GM19452 (cell line): ENCODE data around the gene NRG2.

Source experiments
- ATAC-seq: cut with Tn5 transposase; IDR thresholded peaks from one replicate; pipeline ENCODE4 v1.9.1; 2021; ENCODE audit not compliant: unreplicated experiment

NRG2 gene

GRCh38 chr5:139975306-139975705 lies 67.8 kb downstream of the NRG2 start:
- ATAC-seq: no peak

- no peak for ATAC-seq
These were observed 68.4 kb downstream of the NRG2 start for GRCh38 chr5:139974661-139975060.

- no peak for ATAC-seq
These were observed 71.8 kb downstream of the NRG2 start for GRCh38 chr5:139971202-139971725.

- no peak for ATAC-seq
These were observed 73.8 kb downstream of the NRG2 start for GRCh38 chr5:139969318-139969717.

- ATAC-seq: peak; percentile 93
These were observed 74.4 kb downstream of the NRG2 start for GRCh38 chr5:139968547-139969261.

DNA sequence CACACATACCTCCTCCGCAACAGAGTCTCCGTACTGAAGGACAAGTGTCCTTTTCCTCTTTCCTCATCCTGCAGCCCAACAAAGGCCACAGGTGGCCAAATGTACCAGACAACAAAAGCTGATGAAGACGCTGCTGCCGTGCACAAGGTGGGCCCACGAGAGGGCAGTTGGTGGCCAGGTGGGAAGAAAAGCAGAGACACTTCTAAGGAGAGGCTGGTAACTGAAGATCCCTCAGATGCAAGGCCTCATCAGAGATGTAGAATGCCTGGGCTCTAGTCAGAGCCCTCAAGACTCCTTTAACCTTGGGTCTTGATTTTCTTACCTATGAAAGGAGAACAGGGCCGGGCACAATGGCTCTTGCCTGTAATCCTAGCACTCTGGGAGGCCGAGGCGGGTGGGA lies 75.7 kb downstream of the NRG2 start:
- no peak for ATAC-seq

- ATAC-seq: no peak
These were observed 76.2 kb downstream of the NRG2 start for GRCh38 chr5:139966856-139967255.

DNA sequence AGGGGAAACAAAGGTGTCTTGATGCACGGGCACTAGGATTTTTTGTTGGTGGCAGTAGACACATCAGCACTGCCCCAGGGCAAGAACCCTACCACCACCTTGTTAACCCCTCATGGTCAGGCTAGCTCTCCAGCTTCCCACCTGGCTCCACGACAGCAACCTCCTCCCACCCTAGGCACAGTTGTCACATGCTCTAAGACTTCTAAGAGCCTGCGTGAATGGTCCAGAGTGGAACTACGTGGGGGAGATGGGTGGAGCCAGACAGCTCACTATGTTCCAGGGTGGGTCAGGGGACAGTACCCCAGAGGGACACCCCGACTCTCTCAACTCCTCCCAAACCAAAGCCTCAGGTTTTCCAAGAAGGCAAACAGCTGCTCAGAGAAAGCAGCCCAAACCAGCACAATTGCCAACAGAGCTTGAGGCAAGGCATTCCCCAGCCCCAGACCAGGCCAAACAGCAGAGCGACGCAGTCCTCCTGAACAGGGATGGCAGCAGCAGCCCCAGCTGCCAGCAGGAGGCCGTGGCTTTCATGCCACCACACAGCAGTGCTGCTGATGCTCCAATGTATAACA lies 78.0 kb downstream of the NRG2 start:
- ATAC-seq: no peak

GRCh38 chr5:139964266-139964993 lies 78.7 kb downstream of the NRG2 start:
- ATAC-seq: no peak

GRCh38 chr5:139962445-139962844 lies 80.7 kb downstream of the NRG2 start:
- no peak for ATAC-seq

GRCh38 chr5:139961435-139962157 lies 81.5 kb downstream of the NRG2 start:
- ATAC-seq: no peak

- ATAC-seq: peak; percentile 73
These were observed 82.2 kb downstream of the NRG2 start for GRCh38 chr5:139960723-139961383.

DNA sequence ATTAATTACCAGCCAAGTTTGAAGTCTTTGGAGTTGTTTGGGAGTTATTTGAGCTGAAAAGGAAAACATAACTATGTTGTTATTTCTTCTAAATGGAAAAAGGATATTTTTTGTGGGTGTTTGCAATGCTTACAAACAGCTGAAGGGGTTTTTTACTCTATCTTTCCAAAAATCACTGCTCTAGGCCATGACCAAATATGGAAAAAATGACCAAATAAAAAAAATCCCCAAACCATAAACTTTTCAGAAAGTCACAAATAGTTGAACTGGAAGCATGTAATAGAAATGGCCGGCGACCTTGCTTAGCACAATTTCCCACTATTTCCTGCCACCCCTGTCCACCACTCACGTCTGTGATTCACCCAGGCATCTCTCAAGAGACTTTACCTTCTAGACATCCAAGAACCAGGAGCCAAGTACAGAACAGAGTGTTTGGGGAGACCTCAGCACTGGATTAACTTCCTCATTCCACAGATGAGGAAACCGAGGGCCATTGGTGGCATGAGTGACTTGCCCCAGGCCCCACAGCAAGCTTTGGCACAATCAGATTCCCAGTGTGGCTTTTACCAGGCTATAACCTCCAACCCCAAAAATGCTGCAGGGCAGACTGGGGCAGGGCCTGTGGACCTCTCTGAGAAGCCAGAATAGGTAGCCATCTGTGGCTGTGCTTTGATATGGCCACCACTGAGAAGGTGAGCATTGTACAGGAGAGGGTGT lies 84.5 kb downstream of the NRG2 start:
- no peak for ATAC-seq

DNA sequence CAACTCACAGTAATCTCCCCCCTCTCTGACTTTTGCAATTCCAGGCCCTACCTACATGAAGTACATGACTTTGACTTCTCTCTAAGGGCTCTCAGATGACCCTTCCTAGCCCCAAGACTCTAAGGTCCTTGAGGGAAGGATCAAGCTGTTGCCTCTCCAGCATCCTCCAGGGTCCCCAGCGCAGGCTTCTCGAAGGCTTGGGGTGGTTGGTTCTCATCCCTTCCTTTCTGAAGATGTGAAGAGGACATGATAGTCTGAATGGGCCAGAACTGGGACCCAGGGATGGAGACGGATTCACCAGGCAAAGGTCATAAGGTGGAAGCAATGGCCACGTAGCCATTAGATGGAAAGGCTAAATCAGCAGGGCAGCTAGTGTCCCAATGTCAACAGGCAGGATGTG lies 86.8 kb downstream of the NRG2 start:
- no peak for ATAC-seq

DNA sequence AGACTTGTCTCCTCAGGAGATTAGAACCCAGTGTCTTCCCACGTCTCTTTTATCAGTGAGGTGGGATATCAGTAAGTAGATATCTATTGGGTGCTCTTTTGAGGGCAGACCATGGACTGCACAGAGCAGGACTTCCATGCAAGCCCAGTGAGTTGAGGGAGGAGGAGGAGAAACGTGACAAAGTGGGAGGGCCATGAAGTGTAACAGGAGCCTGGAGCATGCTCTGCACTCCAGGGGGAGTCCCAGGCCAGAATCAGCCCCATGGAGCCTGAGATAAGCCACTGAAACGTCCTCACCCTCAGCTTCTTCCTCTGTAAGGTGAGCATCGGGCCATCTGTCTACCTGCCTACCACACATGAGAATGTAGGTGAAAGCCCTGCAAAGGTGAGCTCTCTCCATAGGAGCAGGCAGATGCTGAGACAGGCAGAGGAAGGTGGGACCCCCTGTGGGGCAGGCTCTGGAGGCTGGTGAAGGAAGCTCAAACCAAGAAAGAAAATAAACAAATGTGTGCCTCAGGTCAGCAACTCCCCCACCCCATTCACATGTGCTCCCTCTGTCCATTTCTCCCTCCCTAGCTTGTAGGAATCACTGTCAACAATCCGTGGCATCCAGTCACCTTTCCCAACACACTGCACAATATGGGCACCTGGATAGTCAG lies 87.4 kb downstream of the NRG2 start:
- no peak for ATAC-seq

- ATAC-seq: no peak
These were observed 88.0 kb downstream of the NRG2 start for GRCh38 chr5:139955053-139955605.

- ATAC-seq: no peak
These were observed 88.6 kb downstream of the NRG2 start for GRCh38 chr5:139954462-139954861.

DNA sequence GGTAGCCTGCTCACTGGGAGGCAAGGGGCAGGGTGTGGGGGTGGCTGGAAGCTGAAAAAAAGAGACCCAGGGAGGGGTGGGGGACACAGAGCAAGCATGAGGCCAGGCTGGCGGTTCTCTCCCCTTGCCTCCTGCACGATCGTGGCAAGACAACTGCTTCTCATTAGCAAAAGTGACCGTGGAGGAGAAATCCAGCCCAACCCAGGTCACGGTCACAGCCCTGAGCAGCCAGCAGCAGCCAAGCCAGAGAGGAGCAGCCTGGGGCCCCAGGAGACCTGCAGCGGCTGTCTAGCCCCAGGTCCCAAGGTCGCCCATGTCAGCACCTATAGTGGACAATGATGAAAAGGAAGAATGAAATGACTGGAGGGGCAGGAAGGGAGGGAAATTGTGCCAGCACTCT lies 89.1 kb downstream of the NRG2 start:
- ATAC-seq: no peak

DNA sequence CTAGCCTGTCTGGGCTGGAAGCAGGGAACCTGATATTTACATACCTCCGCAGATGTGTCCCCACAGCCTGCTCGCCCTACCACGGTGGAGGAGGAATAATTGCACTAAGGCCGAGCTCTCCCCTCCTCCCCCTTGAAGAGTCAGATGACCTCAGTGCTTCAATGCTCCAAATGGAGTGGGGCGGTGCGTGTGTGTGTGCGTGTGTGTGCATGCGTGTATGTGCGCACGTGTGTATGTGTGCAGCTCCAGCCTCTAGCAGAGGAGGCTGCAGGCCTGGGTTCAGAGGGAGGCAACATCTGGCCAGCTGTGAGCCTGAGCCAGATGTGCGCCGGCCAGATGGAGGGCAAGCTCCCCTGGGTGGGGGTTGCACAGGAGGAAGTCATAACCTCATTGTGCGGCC lies 90.5 kb downstream of the NRG2 start:
- no peak for ATAC-seq
